SK-N-MC (cell line): ENCODE data around the gene ASCL2.

Experiments
- DNase-seq: peaks from one replicate; pipeline ENCODE4 v3.0.0-alpha.2; 2011; ENCODE audit warnings: low read depth, low spot score
- H3K27ac ChIP-seq: fragments of 200-600 bp; sonication (generic); 2 replicates; pipeline ENCODE4 v1.5.1; 2016; ENCODE audit warnings: mixed run types
- H3K36me3 ChIP-seq: fragments of 200-600 bp; sonication (generic); 2 replicates; pipeline ENCODE4 v1.6.1; 2017; ENCODE audit warnings: antibody characterized with exemption, low read length, mixed read lengths; ENCODE audit not compliant: insufficient read depth
- H3K4me3 ChIP-seq: fragments of 200-600 bp; sonication (generic); 2 replicates; pipeline ENCODE4 v1.5.1; 2016
- H3K9ac ChIP-seq: fragments of 200-600 bp; sonication (generic); 2 replicates; pipeline ENCODE4 v1.8.0; 2017; ENCODE audit warnings: mixed run types, mixed read lengths; ENCODE audit not compliant: insufficient read length
- H3K9me3 ChIP-seq: fragments of 200-600 bp; sonication (generic); 2 replicates; pipeline ENCODE4 v1.6.1; 2017; ENCODE audit warnings: low read depth, mild to moderate bottlenecking, antibody characterized with exemption, low read length, moderate library complexity, mixed read lengths
- EZH2 ChIP-seq: fragments of 200-600 bp; sonication (generic); IDR thresholded peaks from one replicate; pipeline ENCODE4 v1.6.1; 2017; ENCODE audit warnings: antibody characterized with exemption
- FOXP2 ChIP-seq: optimal IDR thresholded peaks from 2 replicates; pipeline ENCODE3; 2011; ENCODE audit warnings: mild to moderate bottlenecking, moderate library complexity; ENCODE audit not compliant: insufficient read depth; ENCODE audit errors: extremely low read length, control extremely low read depth
- POLR2AphosphoS5 ChIP-seq: IDR thresholded peaks from 2 replicates; pipeline ENCODE4 v1.6.1; 2012; ENCODE audit warnings: mild to moderate bottlenecking, low read depth, low read length, borderline replicate concordance

ASCL2 gene

GRCh38 chr11:2315395-2316168, 45.2 kb upstream of the ASCL2 start:
- Histone ChIP-seq H3K9ac (no peak overlapping the region), H3K27ac (no peak overlapping the region), H3K9me3 (no peaks in the 10 kb centered on the region), H3K4me3 (no peak overlapping the region), H3K36me3 (no peaks in the 10 kb centered on the region)
- TF ChIP-seq POLR2AphosphoS5 (no peak), FOXP2 (no peak), EZH2 (no peak)
- DNase-seq, result no peak

GRCh38 chr11:2314525-2315394, 44.4 kb upstream of the ASCL2 start:
- peak overlapping the region; percentile 49; the same call in 1 of the 2 replicates for H3K4me3 ChIP-seq
- peak overlapping the region; percentile 51 for H3K9ac ChIP-seq
- H3K9me3 ChIP-seq, result no peaks in the 10 kb centered on the region
- peak overlapping the region; percentile 42; the same call in 1 of the 2 replicates for H3K27ac ChIP-seq
- no peak for DNase-seq
- no peaks in the 10 kb centered on the region for H3K36me3 ChIP-seq
- TF ChIP-seq FOXP2, result no peak
- TF ChIP-seq POLR2AphosphoS5, result no peak
- TF ChIP-seq EZH2, result no peak

- H3K4me3 ChIP-seq, result no peak overlapping the region
- TF ChIP-seq FOXP2 (no peak), EZH2 (no peak), POLR2AphosphoS5 (no peak)
- no peak for DNase-seq
- H3K36me3 ChIP-seq, result no peaks in the 10 kb centered on the region
- no peak overlapping the region for H3K9ac ChIP-seq
- H3K27ac ChIP-seq, result no peak overlapping the region
- no peaks in the 10 kb centered on the region for H3K9me3 ChIP-seq
Measured at GRCh38 chr11:2314136-2314524, 43.7 kb upstream of the ASCL2 start.

DNA sequence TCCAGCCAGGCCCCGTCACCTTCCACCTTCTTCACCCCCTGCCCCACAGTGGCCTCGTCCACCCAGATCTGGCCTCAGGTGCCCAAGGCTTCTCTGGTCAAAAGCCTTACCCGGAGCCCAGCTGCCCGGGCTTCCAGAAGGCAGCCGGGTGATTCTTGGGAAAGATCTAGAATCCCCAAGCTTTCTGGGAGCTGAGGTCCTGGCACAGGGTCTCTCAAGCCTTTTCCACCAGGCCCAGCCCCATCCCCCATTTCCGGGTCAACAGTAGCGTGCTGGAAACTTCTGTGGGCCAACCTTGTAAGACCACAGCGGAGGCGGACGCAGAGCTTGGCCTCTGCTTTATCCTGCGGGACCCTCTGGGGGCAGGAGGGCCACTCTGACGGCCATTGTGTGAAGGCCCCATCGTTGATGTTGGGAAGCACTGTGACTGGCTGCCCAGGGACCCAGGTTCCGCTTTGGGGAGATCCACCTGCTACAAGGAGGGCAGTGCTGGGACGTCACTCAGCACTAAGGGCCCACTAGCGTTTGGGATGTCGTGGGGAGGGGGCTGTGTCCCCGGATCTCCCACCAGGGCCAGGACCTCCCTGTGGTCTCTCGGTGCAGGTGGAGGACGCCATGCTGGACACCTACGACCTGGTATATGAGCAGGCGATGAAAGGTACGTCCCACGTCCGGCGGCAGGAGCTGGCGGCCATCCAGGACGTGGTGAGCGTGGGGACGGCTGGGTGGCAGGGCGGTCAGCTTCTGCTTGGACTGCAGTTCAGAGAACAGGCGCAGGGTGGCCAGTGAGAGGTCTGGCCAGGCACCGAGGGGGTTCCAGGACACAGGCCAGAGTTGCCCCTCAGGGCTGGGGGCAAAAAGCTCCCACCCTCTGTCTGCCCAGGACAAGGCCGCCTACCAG, 42.9 kb upstream of the ASCL2 start:
- no peak for TF ChIP-seq EZH2
- TF ChIP-seq FOXP2, result no peak
- TF ChIP-seq POLR2AphosphoS5, result no peak
- no peak overlapping the region for H3K9ac ChIP-seq

GRCh38 chr11:2312232-2313042, 42.0 kb upstream of the ASCL2 start:
- Histone ChIP-seq H3K9me3 (no peaks in the 10 kb centered on the region), H3K27ac (no peak overlapping the region), H3K9ac (no peak overlapping the region), H3K36me3 (no peaks in the 10 kb centered on the region), H3K4me3 (no peak overlapping the region)
- DNase-seq, result no peak
- TF ChIP-seq POLR2AphosphoS5 (no peak), FOXP2 (no peak), EZH2 (no peak)

More for the DNA sequence above, 42.9 kb upstream of the ASCL2 start:
- Histone ChIP-seq H3K4me3 (no peak overlapping the region), H3K36me3 (no peaks in the 10 kb centered on the region), H3K9me3 (no peaks in the 10 kb centered on the region), H3K27ac (no peak overlapping the region)
- no peak for DNase-seq

DNA sequence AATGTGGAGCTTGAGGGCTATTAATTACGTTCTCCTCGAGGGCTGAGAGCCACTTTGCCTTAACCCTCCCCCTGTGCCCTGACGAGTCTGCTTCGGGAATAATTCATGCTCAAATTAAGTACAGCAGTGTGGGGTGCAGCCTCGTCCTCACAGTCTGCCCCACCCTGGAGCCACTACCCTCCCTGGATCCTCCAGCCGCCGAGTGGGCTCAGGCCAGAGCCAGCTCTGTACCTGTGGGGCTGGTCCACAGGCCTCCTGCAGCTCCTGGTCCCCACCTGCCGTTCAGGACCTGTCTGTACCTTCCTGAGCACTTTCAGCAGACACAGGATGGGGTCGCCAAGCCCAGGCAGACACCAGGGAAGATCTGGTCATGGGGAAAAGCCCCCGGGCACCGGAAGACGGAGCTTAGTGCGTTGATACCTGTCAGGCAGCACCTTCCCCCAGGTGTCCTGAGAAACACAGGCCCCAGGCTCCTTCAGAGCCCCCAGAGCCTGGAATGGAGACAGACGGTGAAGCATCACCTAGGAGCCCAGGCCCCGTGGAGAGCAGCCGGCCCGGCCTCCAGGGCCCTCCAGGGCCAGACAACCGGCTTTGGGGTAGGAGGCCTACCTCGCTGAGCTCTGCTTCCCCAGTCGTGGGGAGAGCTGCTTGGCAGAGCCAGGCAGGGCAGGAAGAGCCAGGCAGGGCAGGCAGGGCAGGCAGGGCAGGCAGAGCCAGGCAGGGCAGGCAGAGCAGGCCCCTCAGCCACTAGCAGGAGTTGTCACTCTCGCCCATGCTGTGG, 41.2 kb upstream of the ASCL2 start:
- H3K9ac ChIP-seq, result no peak overlapping the region
- TF ChIP-seq EZH2 (no peak), POLR2AphosphoS5 (no peak)
- no peak for DNase-seq

DNA sequence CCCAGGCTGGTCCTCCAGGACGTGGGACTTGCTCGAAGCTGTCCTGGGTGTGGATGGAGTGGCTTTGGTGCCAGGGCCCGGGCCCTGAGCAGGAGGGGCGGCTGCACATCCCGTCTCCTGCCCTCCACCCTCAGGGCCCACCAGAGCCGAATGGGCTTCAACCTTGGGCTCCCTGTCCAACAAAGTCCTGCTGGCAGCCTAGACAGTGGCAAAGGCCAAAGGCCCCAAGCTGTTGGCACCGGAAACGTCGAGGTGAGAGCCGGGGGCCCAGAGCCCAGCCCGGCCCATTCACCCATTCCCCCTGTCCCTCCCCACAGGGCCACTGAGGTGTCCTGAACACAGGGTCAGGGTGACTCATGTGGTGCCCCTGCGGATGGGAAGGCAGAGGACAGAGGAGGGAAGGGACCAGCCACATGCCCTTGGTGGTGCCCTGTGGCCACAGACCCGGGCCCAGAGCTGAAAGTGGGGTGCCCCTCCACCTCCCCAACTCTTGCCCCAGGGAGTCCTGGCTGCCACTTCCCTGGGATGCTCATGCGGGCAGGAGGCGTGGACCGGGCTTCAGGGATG, 40.5 kb upstream of the ASCL2 start:
- H3K9me3 ChIP-seq, result no peaks in the 10 kb centered on the region
- TF ChIP-seq FOXP2, result no peak
- TF ChIP-seq POLR2AphosphoS5, result no peak
- TF ChIP-seq EZH2, result no peak
- no peak for DNase-seq
- no peak overlapping the region for H3K4me3 ChIP-seq
- H3K36me3 ChIP-seq, result no peaks in the 10 kb centered on the region
- H3K27ac ChIP-seq, result no peak overlapping the region
- H3K9ac ChIP-seq, result no peak overlapping the region

More for the DNA sequence above, 41.2 kb upstream of the ASCL2 start:
- Histone ChIP-seq H3K36me3 (no peaks in the 10 kb centered on the region), H3K27ac (no peak overlapping the region), H3K4me3 (no peak overlapping the region), H3K9me3 (no peaks in the 10 kb centered on the region)
